ENCODE results near the gene FTSJ3. TPM values are rescaled to one million over a fixed set of nuclear protein-coding genes. Genes with fewer than 3 reads are reported as not detected.

FTSJ3 gene
- total RNA-seq, 1 experiment from 2014 or later: 80.3 TPM

DNA sequence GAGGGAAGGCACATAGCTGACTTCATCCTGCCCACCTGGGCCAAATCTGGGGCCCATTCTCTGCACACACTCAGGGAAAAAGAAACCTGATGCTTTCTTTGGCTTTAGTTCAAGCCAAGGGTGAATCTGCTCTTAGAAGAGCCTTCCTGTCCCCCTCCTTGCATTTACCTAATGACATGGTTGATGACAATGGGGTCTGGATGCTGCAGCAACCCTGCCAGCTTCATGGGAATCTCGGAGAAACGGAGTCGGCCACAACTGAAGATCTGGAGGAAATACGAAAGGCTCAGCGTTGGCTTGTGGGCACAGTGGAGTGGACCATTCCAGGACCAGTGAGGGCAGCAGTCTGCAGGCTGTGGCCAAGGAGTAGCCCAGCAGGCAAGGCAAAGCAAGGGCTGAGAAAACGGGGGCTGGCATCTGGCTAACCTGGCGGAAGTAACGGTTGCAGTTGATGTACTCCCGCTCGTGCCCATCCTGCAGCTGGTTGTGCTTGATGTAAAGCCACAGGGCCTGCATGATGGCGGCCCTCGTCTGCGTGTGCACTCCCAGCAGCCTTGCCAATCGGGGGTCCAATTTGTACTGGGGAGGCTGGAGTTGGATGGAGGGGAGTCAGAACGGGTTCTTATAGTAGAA lies 6.4 kb upstream of the FTSJ3 start:
- Mint-ChIP-seq H3K27ac (peak overlapping the region in 2 of 3 experiments; percentile 41 to 77; a peak in 3 of 7 replicates), H3K27me3 (ENCODE audit: low read depth) (no peaks in the 10 kb centered on the region), H3K9me3 (no peaks in the 10 kb centered on the region), H3K4me3 (no peak overlapping the region), H3K36me3 (ENCODE audit: insufficient read depth in 1 of 3, low read depth in 3 of 3) (peaks cover 58 to 81% (median 79%) of the 10 kb centered on the region in 3 experiments), H3K4me1 (peaks cover 7 to 16% of the 10 kb centered on the region in 2 experiments)
- no peak overlapping the region for H2BK120ac ChIP-seq (ENCODE audit: low read depth, low read length, poor library complexity, severe bottlenecking)
- H3K56ac ChIP-seq (ENCODE audit: insufficient read length, low read depth, low read length): no peak overlapping the region
- H3K18ac ChIP-seq (ENCODE audit: insufficient read length, low read depth, low read length): no peak overlapping the region
- no peak overlapping the region for H3K27ac ChIP-seq (ENCODE audit: insufficient read length, low read depth, low read length)
- H3T11ph ChIP-seq (ENCODE audit: low read length): no peak overlapping the region
- no peak overlapping the region for H4K8ac ChIP-seq (replicated peaks; ENCODE audit: insufficient read length, low read depth, low read length)
- no peaks in the 10 kb centered on the region; the same call in 1 of the 2 replicates for H3K4me1 ChIP-seq (ENCODE audit: insufficient read depth, low read length)
- no peak overlapping the region for H3K23ac ChIP-seq (ENCODE audit: insufficient read length, low read depth, low read length)
- H3K4me2 ChIP-seq (ENCODE audit: insufficient read depth, insufficient read length, low read length): no peak overlapping the region
- H3K9ac ChIP-seq (ENCODE audit: extremely low read depth, insufficient read length, low read length): no peak overlapping the region
- no peak overlapping the region for H2AFZ ChIP-seq (ENCODE audit: low read length)
- no peak overlapping the region for H2BK5ac ChIP-seq (ENCODE audit: insufficient read length, low read length)
- WGBS (ENCODE audit: extremely low coverage, insufficient read length, low lambda C conversion rate): no CpG with 5 or more reads among the region's 15 CpGs
- H3K27me3 ChIP-seq (ENCODE audit: insufficient read depth, low read length): no peaks in the 10 kb centered on the region
- no peaks in the 10 kb centered on the region; the same call in 1 of the 2 replicates for H3K79me2 ChIP-seq (ENCODE audit: insufficient read depth, low read length)
- no peak overlapping the region for H2AK5ac ChIP-seq (ENCODE audit: insufficient read length, low read length)
- TF ChIP-seq, protein P1, sequence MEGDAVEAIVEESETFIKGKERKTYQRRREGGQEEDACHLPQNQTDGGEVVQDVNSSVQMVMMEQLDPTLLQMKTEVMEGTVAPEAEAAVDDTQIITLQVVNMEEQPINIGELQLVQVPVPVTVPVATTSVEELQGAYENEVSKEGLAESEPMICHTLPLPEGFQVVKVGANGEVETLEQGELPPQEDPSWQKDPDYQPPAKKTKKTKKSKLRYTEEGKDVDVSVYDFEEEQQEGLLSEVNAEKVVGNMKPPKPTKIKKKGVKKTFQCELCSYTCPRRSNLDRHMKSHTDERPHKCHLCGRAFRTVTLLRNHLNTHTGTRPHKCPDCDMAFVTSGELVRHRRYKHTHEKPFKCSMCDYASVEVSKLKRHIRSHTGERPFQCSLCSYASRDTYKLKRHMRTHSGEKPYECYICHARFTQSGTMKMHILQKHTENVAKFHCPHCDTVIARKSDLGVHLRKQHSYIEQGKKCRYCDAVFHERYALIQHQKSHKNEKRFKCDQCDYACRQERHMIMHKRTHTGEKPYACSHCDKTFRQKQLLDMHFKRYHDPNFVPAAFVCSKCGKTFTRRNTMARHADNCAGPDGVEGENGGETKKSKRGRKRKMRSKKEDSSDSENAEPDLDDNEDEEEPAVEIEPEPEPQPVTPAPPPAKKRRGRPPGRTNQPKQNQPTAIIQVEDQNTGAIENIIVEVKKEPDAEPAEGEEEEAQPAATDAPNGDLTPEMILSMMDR (conservative IDR thresholded peaks at IDR 0.05): no peak
- H3K9me3 ChIP-seq (ENCODE audit: control insufficient read depth, low read depth, low read length): no peaks in the 10 kb centered on the region
- no peak overlapping the region for H4K91ac ChIP-seq (ENCODE audit: insufficient read length, low read depth, low read length)
- no peak overlapping the region for H3K14ac ChIP-seq (ENCODE audit: insufficient read depth, low read length)
- no peak overlapping the region for H2BK12ac ChIP-seq (ENCODE audit: insufficient read length, low read depth, low read length)
- H3K4ac ChIP-seq (ENCODE audit: low read depth, low read length): no peak overlapping the region
- peaks cover 2% of the 10 kb centered on the region for H4K20me1 ChIP-seq (ENCODE audit: control insufficient read depth, insufficient read depth, insufficient read length)
- no peak overlapping the region for H2BK15ac ChIP-seq (ENCODE audit: low read depth, low read length)
- peaks cover 3% of the 10 kb centered on the region for H3K79me1 ChIP-seq (ENCODE audit: insufficient read depth, low read depth, low read length, poor library complexity, severe bottlenecking)
- H3K23me2 ChIP-seq (ENCODE audit: insufficient read length, low read depth, low read length, poor library complexity, severe bottlenecking): no peaks in the 10 kb centered on the region
- no peak overlapping the region for H2BK20ac ChIP-seq (ENCODE audit: low read depth, low read length, poor library complexity, severe bottlenecking)
- no peak for DNase-seq
- no peak overlapping the region for H4K5ac ChIP-seq (ENCODE audit: insufficient read length, low read depth, low read length)
